ENCODE results near the gene OR10A3. TPM values are rescaled to one million over a fixed set of nuclear protein-coding genes. Genes with fewer than 3 reads are reported as not detected.

OR10A3 gene
- total and polyA plus RNA-seq, 4 donors: not detected

GRCh38 chr11:7918141-7918540 lies 23.4 kb downstream of the OR10A3 start:
- 64 to 80% methylated on average over 2 of the region's 2 CpGs for WGBS, 2 donors
- Histone ChIP-seq H3K4me3 (no peak overlapping the region), H3K27ac (ENCODE audit: low read depth in 1 of 2, low read length in 1 of 2) (no peak overlapping the region), H3K4me1 (ENCODE audit: control insufficient read depth in 5 of 5, insufficient read depth in 5 of 5, low read length in 5 of 5) (no peaks in the 10 kb centered on the region), H3K9me3 (ENCODE audit: control insufficient read depth in 4 of 4, insufficient read depth in 3 of 4, low read length in 3 of 4) (no peaks in the 10 kb centered on the region), H3K9ac (ENCODE audit: insufficient read depth in 1 of 2, low read length in 2 of 2) (no peak overlapping the region), H3K27me3 (ENCODE audit: control insufficient read depth in 3 of 3, insufficient read depth in 3 of 3, low read length in 2 of 3) (no peaks in the 10 kb centered on the region), H3K36me3 (ENCODE audit: control insufficient read depth in 4 of 4, insufficient read depth in 4 of 4, low read length in 4 of 4) (no peaks in the 10 kb centered on the region)
- ATAC-seq (ENCODE audit: insufficient read depth, low FRiP score) (no peak), DNase-seq (no peak)
- no peak for TF ChIP-seq CTCF (IDR thresholded peaks at IDR 0.05; ENCODE audit: control extremely low read depth, extremely low read depth)

- DNase-seq: no peak
- no peaks in the 10 kb centered on the region for H3K4me1 ChIP-seq (ENCODE audit: control insufficient read depth in 5 of 5, insufficient read depth in 5 of 5, low read length in 5 of 5)
- H3K36me3 ChIP-seq (ENCODE audit: control insufficient read depth in 4 of 4, insufficient read depth in 4 of 4, low read length in 4 of 4): no peaks in the 10 kb centered on the region
- ATAC-seq (ENCODE audit: insufficient read depth, low FRiP score): no peak
- no peak for TF ChIP-seq CTCF (IDR thresholded peaks at IDR 0.05; ENCODE audit: control extremely low read depth, extremely low read depth)
- H3K27me3 ChIP-seq (ENCODE audit: control insufficient read depth in 3 of 3, insufficient read depth in 3 of 3, low read length in 2 of 3): no peaks in the 10 kb centered on the region
- H3K4me3 ChIP-seq: no peak overlapping the region
- H3K27ac ChIP-seq (ENCODE audit: low read depth in 1 of 2, low read length in 1 of 2): no peak overlapping the region
- no peaks in the 10 kb centered on the region for H3K9me3 ChIP-seq (ENCODE audit: control insufficient read depth in 4 of 4, insufficient read depth in 3 of 4, low read length in 3 of 4)
- no peak overlapping the region for H3K9ac ChIP-seq (ENCODE audit: insufficient read depth in 1 of 2, low read length in 2 of 2)
Observed at GRCh38 chr11:7911011-7911410, 30.5 kb downstream of the OR10A3 start.

GRCh38 chr11:7910286-7910788 lies 31.2 kb downstream of the OR10A3 start:
- Histone ChIP-seq H3K4me3 (no peak overlapping the region), H3K27ac (ENCODE audit: low read depth in 1 of 2, low read length in 1 of 2) (no peak overlapping the region), H3K36me3 (ENCODE audit: control insufficient read depth in 4 of 4, insufficient read depth in 4 of 4, low read length in 4 of 4) (no peaks in the 10 kb centered on the region), H3K4me1 (ENCODE audit: control insufficient read depth in 5 of 5, insufficient read depth in 5 of 5, low read length in 5 of 5) (peaks cover 0 to 4% (median 0%) of the 10 kb centered on the region in 5 donors), H3K9me3 (ENCODE audit: control insufficient read depth in 4 of 4, insufficient read depth in 3 of 4, low read length in 3 of 4) (no peaks in the 10 kb centered on the region), H3K27me3 (ENCODE audit: control insufficient read depth in 3 of 3, insufficient read depth in 3 of 3, low read length in 2 of 3) (no peaks in the 10 kb centered on the region), H3K9ac (ENCODE audit: insufficient read depth in 1 of 2, low read length in 2 of 2) (no peak overlapping the region)
- no peak for TF ChIP-seq CTCF (IDR thresholded peaks at IDR 0.05; ENCODE audit: control extremely low read depth, extremely low read depth)
- 38 to 39% methylated on average over 2 of the region's 2 CpGs for WGBS, 2 donors
- no peak for ATAC-seq (ENCODE audit: insufficient read depth, low FRiP score)
- no peak for DNase-seq
